ENCODE data around the gene DACT1. TPM values are rescaled to one million over a fixed set of nuclear protein-coding genes. Genes with fewer than 3 reads are reported as not detected.
A peak's percentile ranks its signal among the peaks of the same experiment; 100 is the strongest.

The DACT1 gene
- total RNA-seq, 4 donors from 2014 or later, result 1.9 to 19.0 (median 3.6) TPM

DNA sequence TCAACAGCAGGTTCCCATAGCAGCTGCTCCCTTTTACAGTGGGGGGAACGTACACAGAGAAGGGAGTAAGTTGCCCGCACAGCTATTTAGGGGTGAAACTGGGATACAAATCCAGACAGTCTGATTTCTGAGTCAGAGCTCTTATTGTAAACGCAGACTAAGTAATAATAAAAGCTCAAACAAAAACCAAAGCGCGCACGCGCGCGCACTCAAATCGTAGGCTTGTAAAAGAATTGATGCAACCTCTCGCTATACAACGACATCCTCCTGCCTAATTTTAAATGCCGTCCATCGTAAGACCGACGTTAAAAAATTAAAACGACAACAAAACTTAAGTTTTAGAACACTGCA is 747 bp upstream of the DACT1 start:
- no peaks in the 10 kb centered on the region for H3K27me3 ChIP-seq
- no peaks in the 10 kb centered on the region for H3K9me3 ChIP-seq
- TF ChIP-seq, protein P1, sequence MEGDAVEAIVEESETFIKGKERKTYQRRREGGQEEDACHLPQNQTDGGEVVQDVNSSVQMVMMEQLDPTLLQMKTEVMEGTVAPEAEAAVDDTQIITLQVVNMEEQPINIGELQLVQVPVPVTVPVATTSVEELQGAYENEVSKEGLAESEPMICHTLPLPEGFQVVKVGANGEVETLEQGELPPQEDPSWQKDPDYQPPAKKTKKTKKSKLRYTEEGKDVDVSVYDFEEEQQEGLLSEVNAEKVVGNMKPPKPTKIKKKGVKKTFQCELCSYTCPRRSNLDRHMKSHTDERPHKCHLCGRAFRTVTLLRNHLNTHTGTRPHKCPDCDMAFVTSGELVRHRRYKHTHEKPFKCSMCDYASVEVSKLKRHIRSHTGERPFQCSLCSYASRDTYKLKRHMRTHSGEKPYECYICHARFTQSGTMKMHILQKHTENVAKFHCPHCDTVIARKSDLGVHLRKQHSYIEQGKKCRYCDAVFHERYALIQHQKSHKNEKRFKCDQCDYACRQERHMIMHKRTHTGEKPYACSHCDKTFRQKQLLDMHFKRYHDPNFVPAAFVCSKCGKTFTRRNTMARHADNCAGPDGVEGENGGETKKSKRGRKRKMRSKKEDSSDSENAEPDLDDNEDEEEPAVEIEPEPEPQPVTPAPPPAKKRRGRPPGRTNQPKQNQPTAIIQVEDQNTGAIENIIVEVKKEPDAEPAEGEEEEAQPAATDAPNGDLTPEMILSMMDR (IDR thresholded peaks at IDR 0.05), result no peak
- TF ChIP-seq POLR2A (IDR thresholded peaks at IDR 0.05), result no peak
- peaks cover 0 to 5% (median 0%) of the 10 kb centered on the region in 3 donors for H3K36me3 ChIP-seq
- H3K27ac ChIP-seq, result peak overlapping the region in 3 of 4 donors; percentile 74 to 92 (median 83)
- peak in 1 of 3 donors; percentile 70 for DNase-seq
- peak overlapping the region; percentile 45 to 78 (median 62) for H3K4me3 ChIP-seq
- H3K4me1 ChIP-seq, result peaks cover 0 to 24% (median 8%) of the 10 kb centered on the region in 4 donors

GRCh38 chr14:58638231-58639197 is 752 bp downstream of the DACT1 start:
- peak overlapping the region; percentile 68 to 92 (median 78) for H3K27ac ChIP-seq
- peaks cover 0 to 24% (median 8%) of the 10 kb centered on the region in 4 donors for H3K4me1 ChIP-seq
- H3K36me3 ChIP-seq, result peaks cover 0 to 5% (median 0%) of the 10 kb centered on the region in 3 donors
- peak in 2 of 3 donors; percentile 53 to 60 for DNase-seq
- H3K9me3 ChIP-seq, result no peaks in the 10 kb centered on the region
- no peak for TF ChIP-seq POLR2A (IDR thresholded peaks at IDR 0.05)
- TF ChIP-seq, protein P1 (IDR thresholded peaks at IDR 0.05), result no peak
- H3K4me3 ChIP-seq, result peak overlapping the region; percentile 45 to 78 (median 62)
- H3K27me3 ChIP-seq, result no peaks in the 10 kb centered on the region

DNA sequence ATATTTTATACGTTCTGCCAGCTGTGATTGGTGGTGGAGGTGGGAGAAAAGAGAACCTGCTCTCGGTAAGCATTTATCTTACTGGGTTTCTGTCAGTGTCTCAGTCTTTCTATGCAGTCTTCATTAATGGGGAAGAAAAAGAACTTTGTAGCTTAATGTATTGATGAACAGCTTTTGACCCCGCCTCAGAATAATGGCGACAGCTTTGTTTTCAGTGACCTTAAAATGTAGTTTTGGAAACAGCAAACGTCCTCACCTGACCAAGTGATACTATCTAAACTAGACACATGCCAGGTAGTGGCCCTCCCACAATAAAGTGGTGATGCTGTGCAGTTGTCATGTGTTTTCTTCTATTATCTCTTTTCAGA is 1.4 kb downstream of the DACT1 start:
- H3K27ac ChIP-seq, result peak overlapping the region in 1 of 4 donors; percentile 92
- TF ChIP-seq, protein P1 (IDR thresholded peaks at IDR 0.05), result no peak
- no peak for TF ChIP-seq POLR2A (IDR thresholded peaks at IDR 0.05)
- peak overlapping the region; percentile 45 to 78 (median 62) for H3K4me3 ChIP-seq
- DNase-seq, result no peak
- no peaks in the 10 kb centered on the region for H3K9me3 ChIP-seq
- H3K4me1 ChIP-seq, result peaks cover 0 to 24% (median 8%) of the 10 kb centered on the region in 4 donors
- no peaks in the 10 kb centered on the region for H3K27me3 ChIP-seq
- H3K36me3 ChIP-seq, result peaks cover 0 to 5% (median 0%) of the 10 kb centered on the region in 3 donors

DNA sequence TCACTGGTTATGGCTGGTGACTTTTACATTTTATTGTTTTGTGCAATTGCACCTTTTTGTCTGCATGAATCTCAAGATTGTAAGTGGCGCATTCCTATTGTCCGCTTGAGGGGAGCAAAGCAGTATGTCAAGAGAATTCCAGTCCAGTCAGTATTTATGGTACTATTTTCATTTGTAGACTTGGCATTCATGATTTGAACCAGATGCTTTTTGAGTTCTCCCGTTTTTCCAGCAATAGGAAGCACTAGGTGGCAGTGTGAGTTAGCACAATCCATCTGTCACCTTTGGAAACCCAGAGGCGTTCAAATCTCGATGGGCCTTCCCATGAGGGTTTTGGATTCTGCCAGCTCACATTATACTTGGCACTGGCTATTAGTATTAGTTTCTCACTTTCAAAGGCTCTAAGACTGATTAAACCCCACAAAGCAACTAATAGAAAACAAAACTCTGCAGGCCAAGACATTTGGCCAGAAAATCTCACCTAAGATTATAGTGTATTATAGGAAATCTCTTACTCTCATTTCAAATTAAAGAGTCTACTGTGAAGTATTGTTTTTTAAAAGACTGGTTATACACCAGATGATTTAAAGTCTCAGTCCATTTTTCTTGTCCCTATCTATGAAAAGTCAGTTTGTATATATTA is 2.2 kb downstream of the DACT1 start:
- TF ChIP-seq POLR2A (IDR thresholded peaks at IDR 0.05), result no peak
- TF ChIP-seq, protein P1 (IDR thresholded peaks at IDR 0.05), result peak in 4 of 6 experiments; percentile 32 to 80 (median 74)
- Histone ChIP-seq H3K4me1 (peaks cover 0 to 24% (median 8%) of the 10 kb centered on the region in 4 donors), H3K9me3 (no peaks in the 10 kb centered on the region), H3K36me3 (peaks cover 0 to 5% (median 0%) of the 10 kb centered on the region in 3 donors), H3K27me3 (no peaks in the 10 kb centered on the region), H3K4me3 (peak overlapping the region in 1 of 4 donors; percentile 78), H3K27ac (no peak overlapping the region)
- DNase-seq, result peak in 1 of 3 donors; percentile 66

GRCh38 chr14:58640959-58641358 is 3.2 kb downstream of the DACT1 start:
- no peak for DNase-seq
- no peak overlapping the region for H3K4me3 ChIP-seq
- H3K9me3 ChIP-seq, result no peaks in the 10 kb centered on the region
- no peak overlapping the region for H3K27ac ChIP-seq
- H3K4me1 ChIP-seq, result peaks cover 0 to 24% (median 8%) of the 10 kb centered on the region in 4 donors
- H3K36me3 ChIP-seq, result peaks cover 0 to 11% (median 0%) of the 10 kb centered on the region in 3 donors
- TF ChIP-seq POLR2A (IDR thresholded peaks at IDR 0.05), result no peak
- TF ChIP-seq, protein P1 (IDR thresholded peaks at IDR 0.05), result no peak
- no peaks in the 10 kb centered on the region for H3K27me3 ChIP-seq
